ENCODE results near the gene PLCB4.

Gene PLCB4

DNA sequence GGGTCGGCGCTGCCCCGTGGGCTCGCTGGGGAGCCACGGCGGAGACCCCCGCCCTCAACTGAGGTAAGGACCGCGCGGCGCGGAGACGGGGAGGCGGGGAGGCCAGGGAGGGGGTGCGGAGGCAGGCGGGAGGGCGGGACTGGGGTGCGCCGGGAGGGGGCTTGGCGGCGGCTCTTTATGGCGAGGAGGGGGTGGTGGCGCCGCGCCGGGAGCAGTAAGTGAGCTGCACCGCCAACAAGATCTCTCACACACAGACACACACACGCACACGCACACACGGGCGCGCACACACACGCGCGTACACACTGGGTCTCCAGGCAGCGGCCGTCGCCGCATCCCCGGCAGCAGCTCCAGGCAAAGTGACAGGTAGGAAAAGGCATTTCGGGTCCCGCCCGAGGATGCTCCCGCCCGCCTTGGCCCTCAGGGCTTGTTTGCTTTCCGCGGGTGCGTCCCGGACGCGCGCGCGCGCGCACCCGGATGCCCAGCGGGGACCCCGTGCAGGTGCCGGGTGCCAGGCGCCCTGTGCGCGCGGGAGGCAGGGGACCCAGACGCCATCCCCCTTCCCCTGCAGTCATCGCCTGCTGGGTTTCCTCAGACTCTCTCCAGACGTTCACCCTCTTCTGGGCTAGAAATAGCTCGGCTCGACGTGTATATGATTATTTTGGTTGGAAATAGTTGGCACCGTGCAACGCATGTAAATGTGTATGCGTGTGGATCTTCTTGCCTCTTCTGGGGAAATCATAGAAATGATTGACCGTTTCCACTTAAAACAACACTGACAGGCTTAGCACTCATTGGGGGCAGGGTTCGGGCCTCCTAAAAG, at the start of gene PLCB4:
TSS of gene PLCB4 (plus strand) at position 247 of the 823 bp plus-strand sequence. CDS start 238,728 bp downstream, outside the sequence.
- no peaks in the 10 kb centered on the region for H3K9me3 ChIP-seq (ENCODE audit: severe bottlenecking)
- H3K36me3 ChIP-seq: no peaks in the 10 kb centered on the region
- H3K27me3 ChIP-seq (ENCODE audit: insufficient read depth, low read depth, severe bottlenecking): no peaks in the 10 kb centered on the region
- DNase-seq: peak; percentile 50
- peak within 1 kb of the TSS; percentile 94 for H3K4me3 ChIP-seq (ENCODE audit: low read depth, low read length)
- peak within 1 kb of the TSS; percentile 75 for H3K27ac ChIP-seq
- TF ChIP-seq, protein P1, sequence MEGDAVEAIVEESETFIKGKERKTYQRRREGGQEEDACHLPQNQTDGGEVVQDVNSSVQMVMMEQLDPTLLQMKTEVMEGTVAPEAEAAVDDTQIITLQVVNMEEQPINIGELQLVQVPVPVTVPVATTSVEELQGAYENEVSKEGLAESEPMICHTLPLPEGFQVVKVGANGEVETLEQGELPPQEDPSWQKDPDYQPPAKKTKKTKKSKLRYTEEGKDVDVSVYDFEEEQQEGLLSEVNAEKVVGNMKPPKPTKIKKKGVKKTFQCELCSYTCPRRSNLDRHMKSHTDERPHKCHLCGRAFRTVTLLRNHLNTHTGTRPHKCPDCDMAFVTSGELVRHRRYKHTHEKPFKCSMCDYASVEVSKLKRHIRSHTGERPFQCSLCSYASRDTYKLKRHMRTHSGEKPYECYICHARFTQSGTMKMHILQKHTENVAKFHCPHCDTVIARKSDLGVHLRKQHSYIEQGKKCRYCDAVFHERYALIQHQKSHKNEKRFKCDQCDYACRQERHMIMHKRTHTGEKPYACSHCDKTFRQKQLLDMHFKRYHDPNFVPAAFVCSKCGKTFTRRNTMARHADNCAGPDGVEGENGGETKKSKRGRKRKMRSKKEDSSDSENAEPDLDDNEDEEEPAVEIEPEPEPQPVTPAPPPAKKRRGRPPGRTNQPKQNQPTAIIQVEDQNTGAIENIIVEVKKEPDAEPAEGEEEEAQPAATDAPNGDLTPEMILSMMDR (IDR thresholded peaks at IDR 0.05; ENCODE audit: low read depth, low read length): no peak

DNA sequence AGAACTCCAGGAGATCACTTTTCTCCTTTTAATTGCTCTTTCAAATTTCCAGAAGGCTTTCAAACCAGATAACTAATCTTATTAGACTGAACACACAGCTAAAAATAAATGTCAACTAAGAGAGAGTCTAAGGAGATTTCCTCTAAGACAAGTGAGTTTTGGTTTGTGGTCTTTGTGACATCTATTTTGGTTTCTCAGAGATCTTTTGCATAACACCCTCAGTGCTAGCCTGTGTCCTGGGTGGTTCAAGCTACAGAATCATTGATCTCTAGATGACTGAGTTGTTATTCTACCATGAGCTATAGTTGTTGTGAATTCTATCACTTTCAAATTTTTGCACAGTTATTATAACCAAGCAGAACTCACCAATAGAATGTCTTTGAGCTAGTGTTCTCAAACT, 49.1 kb upstream of the PLCB4 start:
- no peaks in the 10 kb centered on the region for H3K36me3 ChIP-seq
- TF ChIP-seq, protein P1 (IDR thresholded peaks at IDR 0.05; ENCODE audit: low read depth, low read length): no peak
- H3K4me3 ChIP-seq (ENCODE audit: low read depth, low read length): no peak overlapping the region
- DNase-seq: no peak
- no peaks in the 10 kb centered on the region for H3K27me3 ChIP-seq (ENCODE audit: insufficient read depth, low read depth, severe bottlenecking)
- no peaks in the 10 kb centered on the region for H3K9me3 ChIP-seq (ENCODE audit: severe bottlenecking)
- H3K27ac ChIP-seq: no peak overlapping the region

DNA sequence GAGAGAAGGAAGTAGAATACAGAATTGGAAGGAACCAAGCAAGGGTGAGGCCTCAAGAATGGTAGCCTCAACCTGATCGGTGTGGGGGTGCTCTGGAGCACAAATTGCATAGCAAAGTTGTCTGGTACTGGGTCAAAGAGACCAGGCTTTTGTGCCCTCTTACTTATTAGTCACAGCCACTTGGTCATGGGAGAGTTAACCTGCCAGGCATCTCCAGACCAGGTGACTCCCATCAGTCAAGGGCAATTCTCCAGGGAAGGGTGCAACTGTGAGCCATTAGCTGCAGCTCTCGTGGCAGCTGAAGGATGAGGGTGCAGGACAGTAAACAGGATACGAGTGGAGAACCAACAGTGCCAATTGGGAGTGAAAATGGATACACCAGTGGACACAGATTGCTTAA, 47.7 kb upstream of the PLCB4 start:
- no peak overlapping the region for H3K4me3 ChIP-seq (ENCODE audit: low read depth, low read length)
- H3K9me3 ChIP-seq (ENCODE audit: severe bottlenecking): no peaks in the 10 kb centered on the region
- H3K36me3 ChIP-seq: no peaks in the 10 kb centered on the region
- H3K27me3 ChIP-seq (ENCODE audit: insufficient read depth, low read depth, severe bottlenecking): no peaks in the 10 kb centered on the region
- TF ChIP-seq, protein P1 (IDR thresholded peaks at IDR 0.05; ENCODE audit: low read depth, low read length): no peak
- H3K27ac ChIP-seq: no peak overlapping the region
- no peak for DNase-seq

DNA sequence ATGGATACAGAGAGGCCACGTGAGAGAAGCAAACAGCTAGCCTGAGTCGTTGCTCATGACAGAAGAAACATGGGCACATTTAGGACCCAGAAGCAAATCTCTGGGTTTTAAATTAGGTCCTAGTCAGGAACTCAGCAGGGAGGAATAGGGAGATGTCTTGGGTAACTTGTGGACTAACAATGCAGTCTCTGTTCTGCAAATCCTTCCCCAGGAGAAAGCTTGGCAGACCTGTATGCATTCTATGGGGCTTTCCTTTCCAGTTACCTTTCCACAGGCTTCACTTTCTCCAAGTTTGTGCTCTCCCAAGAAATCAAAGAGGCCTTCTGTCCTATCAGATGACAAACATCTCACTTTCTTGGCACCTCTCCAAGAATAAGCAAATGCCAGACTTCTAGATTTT, 47.2 kb upstream of the PLCB4 start:
- no peak for DNase-seq
- Histone ChIP-seq H3K27me3 (ENCODE audit: insufficient read depth, low read depth, severe bottlenecking) (no peaks in the 10 kb centered on the region), H3K27ac (no peak overlapping the region), H3K9me3 (ENCODE audit: severe bottlenecking) (no peaks in the 10 kb centered on the region), H3K4me3 (ENCODE audit: low read depth, low read length) (no peak overlapping the region), H3K36me3 (no peaks in the 10 kb centered on the region)
- TF ChIP-seq, protein P1 (IDR thresholded peaks at IDR 0.05; ENCODE audit: low read depth, low read length): no peak

DNA sequence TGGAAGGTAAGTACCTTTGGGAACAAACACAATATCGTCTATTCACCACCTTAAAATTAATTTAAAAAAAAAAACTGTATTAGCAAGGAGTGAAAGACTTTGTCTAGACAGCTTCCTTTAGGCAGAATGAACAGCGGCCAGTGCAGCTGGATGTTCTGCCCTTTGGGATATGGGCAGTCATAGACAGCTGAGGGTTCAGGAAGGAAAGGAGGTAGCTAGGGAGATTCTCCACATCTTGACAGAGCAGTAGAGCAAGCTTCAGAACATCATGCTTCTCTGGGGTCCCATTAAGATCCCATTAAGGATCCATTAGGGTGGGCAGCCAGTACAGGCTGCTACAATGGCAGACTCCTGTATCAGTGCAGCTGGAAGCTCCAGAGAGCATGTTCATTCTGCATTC, 46.5 kb upstream of the PLCB4 start:
- DNase-seq: no peak
- Histone ChIP-seq H3K9me3 (ENCODE audit: severe bottlenecking) (no peaks in the 10 kb centered on the region), H3K27ac (no peak overlapping the region), H3K27me3 (ENCODE audit: insufficient read depth, low read depth, severe bottlenecking) (no peaks in the 10 kb centered on the region), H3K36me3 (no peaks in the 10 kb centered on the region), H3K4me3 (ENCODE audit: low read depth, low read length) (no peak overlapping the region)
- TF ChIP-seq, protein P1 (IDR thresholded peaks at IDR 0.05; ENCODE audit: low read depth, low read length): no peak
